ENCODE measurements around the gene GDPD4. TPM values are rescaled to one million over a fixed set of nuclear protein-coding genes. Genes with fewer than 3 reads are reported as not detected.

GDPD4 gene, protein sequence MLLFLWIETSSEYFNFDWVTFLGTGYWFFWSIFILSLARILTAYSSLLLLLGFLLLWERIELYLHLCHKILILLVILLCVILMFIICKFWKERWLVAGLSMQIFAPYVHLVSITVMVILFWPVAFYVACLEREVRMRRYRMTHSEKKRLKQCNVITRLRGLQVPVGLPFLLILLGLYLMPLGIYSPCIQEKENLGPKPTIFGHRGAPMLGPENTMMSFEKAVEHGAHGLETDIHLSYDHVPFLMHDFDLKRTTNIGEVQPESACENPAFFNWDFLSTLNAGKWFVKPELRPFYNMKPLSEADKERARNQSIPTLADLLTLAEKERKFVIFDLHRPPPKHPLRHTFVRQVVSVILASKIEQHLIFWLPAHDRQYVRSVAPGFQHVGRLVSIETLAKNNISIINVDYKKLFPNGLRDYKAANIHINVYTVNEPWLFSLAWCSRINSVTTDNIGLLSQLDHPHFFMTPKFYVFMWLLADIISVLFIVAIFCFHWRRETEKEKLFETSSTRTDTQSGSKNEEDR
- not detected for total RNA-seq
- long read RNA-seq = 0 reads

DNA sequence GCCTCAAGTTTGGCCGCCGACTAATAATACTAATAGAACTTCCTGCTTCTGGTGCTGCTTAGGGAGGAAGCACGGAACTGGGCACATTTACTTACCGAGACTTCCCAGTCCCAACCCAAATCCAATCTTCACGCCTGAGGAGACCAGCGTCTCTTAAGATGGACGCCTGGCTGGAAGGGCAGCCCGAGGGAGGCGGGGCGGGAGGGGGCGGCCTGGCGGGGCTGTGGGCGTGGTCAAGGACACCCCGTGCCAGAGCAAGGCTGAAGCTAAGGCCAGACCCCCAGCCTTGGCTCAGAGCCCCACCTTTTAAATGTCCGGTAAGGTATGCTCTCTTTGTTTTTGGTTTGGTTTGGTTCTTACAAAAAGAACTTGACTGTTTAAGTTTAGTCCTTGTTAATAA lies at the start of gene GDPD4:
Gene GDPD4, minus strand, starts transcription at position 177 of the 400 bp plus-strand sequence. CDS start 16,549 bp downstream, outside the sequence.
- TF ChIP-seq, protein P1, sequence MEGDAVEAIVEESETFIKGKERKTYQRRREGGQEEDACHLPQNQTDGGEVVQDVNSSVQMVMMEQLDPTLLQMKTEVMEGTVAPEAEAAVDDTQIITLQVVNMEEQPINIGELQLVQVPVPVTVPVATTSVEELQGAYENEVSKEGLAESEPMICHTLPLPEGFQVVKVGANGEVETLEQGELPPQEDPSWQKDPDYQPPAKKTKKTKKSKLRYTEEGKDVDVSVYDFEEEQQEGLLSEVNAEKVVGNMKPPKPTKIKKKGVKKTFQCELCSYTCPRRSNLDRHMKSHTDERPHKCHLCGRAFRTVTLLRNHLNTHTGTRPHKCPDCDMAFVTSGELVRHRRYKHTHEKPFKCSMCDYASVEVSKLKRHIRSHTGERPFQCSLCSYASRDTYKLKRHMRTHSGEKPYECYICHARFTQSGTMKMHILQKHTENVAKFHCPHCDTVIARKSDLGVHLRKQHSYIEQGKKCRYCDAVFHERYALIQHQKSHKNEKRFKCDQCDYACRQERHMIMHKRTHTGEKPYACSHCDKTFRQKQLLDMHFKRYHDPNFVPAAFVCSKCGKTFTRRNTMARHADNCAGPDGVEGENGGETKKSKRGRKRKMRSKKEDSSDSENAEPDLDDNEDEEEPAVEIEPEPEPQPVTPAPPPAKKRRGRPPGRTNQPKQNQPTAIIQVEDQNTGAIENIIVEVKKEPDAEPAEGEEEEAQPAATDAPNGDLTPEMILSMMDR (IDR thresholded peaks at IDR 0.05) = no peak
- H3K27ac ChIP-seq = no peak within 1 kb of the TSS
- intact Hi-C loops (cut with DNase I) = no loop called here
- no peak for ATAC-seq
- H3K27me3 ChIP-seq (ENCODE audit: low read depth) = no peaks in the 10 kb centered on the region
- H3K4me1 ChIP-seq = no peaks in the 10 kb centered on the region
- no peak for DNase-seq
- H3K9me3 ChIP-seq = no peaks in the 10 kb centered on the region
- H3K36me3 ChIP-seq = no peaks in the 10 kb centered on the region
- no peak within 1 kb of the TSS for H3K4me3 ChIP-seq

DNA sequence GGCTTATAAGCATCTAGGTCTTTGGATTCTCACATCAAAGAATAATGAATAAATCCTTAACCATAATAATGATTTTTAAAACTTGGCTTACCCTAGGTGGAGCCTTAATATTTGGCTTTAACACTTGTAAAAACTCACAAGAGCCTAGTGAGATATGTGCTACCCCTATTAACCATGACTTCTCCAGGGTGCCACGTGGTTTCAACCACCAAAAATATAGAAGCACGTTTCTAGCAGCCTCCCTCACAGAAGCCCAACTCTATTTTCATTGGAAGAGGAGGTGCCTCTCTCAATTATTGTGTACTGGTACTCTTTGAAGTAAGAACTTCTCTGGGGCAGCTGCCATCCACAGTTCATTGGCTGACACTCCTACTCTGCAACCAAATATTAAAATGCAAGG lies 46.5 kb upstream of the GDPD4 start:
- Histone ChIP-seq H3K36me3 (peaks cover 8% of the 10 kb centered on the region), H3K4me1 (no peaks in the 10 kb centered on the region), H3K9me3 (no peaks in the 10 kb centered on the region), H3K4me3 (no peak overlapping the region), H3K27me3 (ENCODE audit: low read depth) (no peaks in the 10 kb centered on the region), H3K27ac (no peak overlapping the region)
- TF ChIP-seq, protein P1 (IDR thresholded peaks at IDR 0.05) = no peak
- intact Hi-C loops (cut with DNase I) = no loop called here
- ATAC-seq (no peak), DNase-seq (no peak)

DNA sequence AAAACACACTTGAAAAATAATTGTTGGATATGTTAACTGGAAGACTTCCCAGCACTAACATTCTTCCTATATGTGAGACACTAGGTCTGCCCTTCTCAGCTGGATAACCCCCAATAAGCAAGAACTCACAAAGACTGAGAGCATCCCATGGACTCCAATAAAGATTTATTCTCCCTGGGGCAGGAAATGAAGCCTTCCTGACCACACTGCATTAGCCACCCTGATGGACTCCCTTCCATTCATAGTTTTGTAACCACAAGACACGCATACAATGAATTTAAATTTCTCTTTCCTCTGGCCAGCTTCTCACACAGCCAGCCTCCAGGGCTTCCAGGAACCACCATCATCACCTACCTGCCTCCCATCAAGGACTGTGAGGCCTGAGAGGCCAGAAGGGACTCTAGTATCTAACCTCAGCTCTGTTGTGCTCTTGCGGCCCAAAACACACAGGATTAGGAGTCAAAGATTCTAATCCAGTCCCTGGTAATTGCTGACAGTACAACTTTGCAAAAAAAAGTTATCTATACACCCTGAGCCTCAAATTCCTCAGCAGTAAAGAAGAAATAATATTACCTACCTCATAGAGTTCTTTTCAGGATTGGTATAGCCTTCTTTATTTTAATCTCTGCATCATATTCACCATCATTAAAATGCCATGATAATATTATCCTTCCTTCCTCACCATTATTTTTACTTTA lies 45.6 kb upstream of the GDPD4 start:
- Histone ChIP-seq H3K4me3 (no peak overlapping the region), H3K9me3 (no peaks in the 10 kb centered on the region), H3K36me3 (peaks cover 8% of the 10 kb centered on the region), H3K27me3 (ENCODE audit: low read depth) (no peaks in the 10 kb centered on the region), H3K4me1 (no peaks in the 10 kb centered on the region), H3K27ac (no peak overlapping the region)
- TF ChIP-seq, protein P1 (IDR thresholded peaks at IDR 0.05) = no peak
- DNase-seq (no peak), ATAC-seq (no peak)
- intact Hi-C loops (cut with DNase I) = no loop called here

DNA sequence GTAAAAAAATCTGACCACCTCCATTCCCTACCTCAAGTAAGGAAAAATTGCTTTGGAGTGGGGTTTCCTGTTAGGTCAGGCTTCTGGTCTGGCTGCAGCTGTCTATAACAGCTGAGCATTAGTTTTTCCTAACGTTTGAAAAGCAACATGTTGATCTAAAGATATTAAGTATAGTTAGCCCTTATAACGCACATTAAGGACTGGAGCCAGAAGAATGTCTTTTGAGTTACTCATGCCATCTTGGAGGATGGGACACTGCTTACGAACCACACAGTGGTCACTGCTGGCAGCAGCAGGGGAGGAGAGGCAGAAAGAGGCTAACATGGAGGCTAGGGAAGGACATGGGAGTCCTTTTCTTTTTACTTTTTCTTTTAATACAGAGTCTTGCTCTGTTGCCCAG lies 44.1 kb upstream of the GDPD4 start:
- H3K27ac ChIP-seq = no peak overlapping the region
- no peaks in the 10 kb centered on the region for H3K27me3 ChIP-seq (ENCODE audit: low read depth)
- H3K36me3 ChIP-seq = peaks cover 10% of the 10 kb centered on the region
- H3K4me1 ChIP-seq = no peaks in the 10 kb centered on the region
- DNase-seq (no peak), ATAC-seq (no peak)
- H3K9me3 ChIP-seq = no peaks in the 10 kb centered on the region
- H3K4me3 ChIP-seq = no peak overlapping the region
- intact Hi-C loops (cut with DNase I) = no loop called here
- TF ChIP-seq, protein P1 (IDR thresholded peaks at IDR 0.05) = no peak

DNA sequence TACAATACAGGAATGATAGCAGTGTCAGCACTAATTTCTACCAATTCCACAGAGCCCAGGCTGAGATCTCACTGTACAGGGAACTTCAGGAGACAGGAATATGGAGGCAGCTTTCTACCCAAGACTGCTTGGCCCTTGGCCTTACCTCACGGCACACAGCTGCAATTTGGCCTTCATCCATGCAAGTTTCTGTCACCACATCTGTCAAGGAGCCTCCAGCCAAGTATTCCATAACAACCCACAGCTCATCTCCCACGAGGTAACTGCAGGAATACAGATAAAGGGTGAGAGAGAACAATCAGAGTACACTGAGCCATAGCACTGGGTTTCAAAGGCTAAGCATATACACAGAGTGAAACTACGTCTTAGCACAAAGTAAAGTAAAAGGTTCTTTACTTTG lies 39.0 kb upstream of the GDPD4 start:
- Histone ChIP-seq H3K27ac (no peak overlapping the region), H3K9me3 (no peaks in the 10 kb centered on the region), H3K4me1 (no peaks in the 10 kb centered on the region), H3K27me3 (ENCODE audit: low read depth) (no peaks in the 10 kb centered on the region), H3K4me3 (no peak overlapping the region), H3K36me3 (peaks cover 18% of the 10 kb centered on the region)
- intact Hi-C loops (cut with DNase I) = no loop called here
- TF ChIP-seq, protein P1 (IDR thresholded peaks at IDR 0.05) = no peak
- no peak for ATAC-seq
- no peak for DNase-seq
